K562 (cell line): ENCODE results near the gene ZNF799. TPM values are rescaled to one million over a fixed set of nuclear protein-coding genes. Genes with fewer than 3 reads are reported as not detected.

ENCODE experiments used
- ATAC-seq: fragments of 200-7000 bp; cut with Tn5 transposase; 3 replicates; pipeline ENCODE4 v1.9.1; 2020; ENCODE audit warnings: moderate library complexity
- BruUV-seq: library from RNA; stranded (reverse); fragments of 400-500 nt; replicated peaks from 2 replicates; lab custom pipeline; 2021; lab: Mats Ljungman, UMichigan
- CTCF ChIA-PET: fragments of 300-600 bp; formaldehyde crosslinking; extraction: SDS; loops from one replicate; lab custom pipeline; 2021; ENCODE audit warnings: low intra/inter-chr PET ratio; lab: Yijun Ruan, JAX
- POLR2A ChIA-PET: fragments of 300-600, 350-650 bp; sonication (Branson Sonifier 250); formaldehyde crosslinking; extraction: SDS; loops from one replicate; lab custom pipeline; 2021; ENCODE audit warnings: antibody characterized with exemption, inconsistent platforms; lab: Yijun Ruan, JAX
- DNase-seq, 4 experiments: peaks; one replicate each; pipeline versions ENCODE4 v3.0.0 to v3.0.0-alpha.2; 2011 to 2018; ENCODE audit warnings: low spot score in 3 of 4, mixed read lengths in 3 of 4; ENCODE audit errors: extremely low read depth in 1 of 4
- FAIRE-seq: peaks from 2 replicates; lab custom pipeline; 2011; peaks lifted over from hg19 to GRCh38; lab: Jason Lieb, UNC
- H2AFZ ChIP-seq: 2 replicates; pipeline ENCODE4 v1.6.0; 2011; ENCODE audit warnings: low read depth, low read length, control low read depth, inconsistent platforms
- H3K27ac ChIP-seq: fragments of 200-600 bp; 3 replicates; pipeline ENCODE4 v1.8.0; 2011; ENCODE audit warnings: low read depth, mild to moderate bottlenecking, control low read depth, inconsistent platforms, low read length, moderate library complexity, mixed read lengths; ENCODE audit errors: extremely low read depth
- H3K27me3 ChIP-seq, 2 experiments: fragments of 300-600 bp in 1 of 2; 2 replicates in 1 of 2; 3 replicates in 1 of 2; pipeline versions ENCODE4 v1.6.0 to v1.8.0; 2011; ENCODE audit warnings: inconsistent platforms in 2 of 2, low read length in 2 of 2, mild to moderate bottlenecking in 1 of 2, mixed read lengths in 1 of 2, moderate library complexity in 1 of 2; ENCODE audit not compliant: control insufficient read depth in 2 of 2, insufficient read depth in 2 of 2
- H3K36me3 ChIP-seq: fragments of 300-600 bp; 3 replicates; pipeline ENCODE4 v1.8.0; 2011; ENCODE audit warnings: mild to moderate bottlenecking, low read length, inconsistent platforms; ENCODE audit not compliant: control insufficient read depth, insufficient read depth
- H3K4me1 ChIP-seq, 2 experiments: fragments of 200-600 bp in 1 of 2; replicated peaks in 1 of 2; 2 replicates in 1 of 2; 3 replicates in 1 of 2; pipeline versions ENCODE4 v1.5.1 to v1.8.0; 2011; ENCODE audit warnings: inconsistent platforms in 2 of 2, low read length in 2 of 2, mild to moderate bottlenecking in 1 of 2, mixed read lengths in 1 of 2, moderate library complexity in 1 of 2; ENCODE audit not compliant: control insufficient read depth in 2 of 2, insufficient read depth in 2 of 2
- H3K4me2 ChIP-seq: 2 replicates; pipeline ENCODE4 v1.6.1; 2011; ENCODE audit warnings: low read length, control low read depth, inconsistent platforms, mixed read lengths; ENCODE audit not compliant: insufficient read depth
- H3K4me3 ChIP-seq: fragments of 200-600 bp; sonication (generic), shearing (Covaris generic); 2 replicates; pipeline ENCODE4 v1.5.1; 2016; ENCODE audit warnings: control low read depth, inconsistent platforms
- H3K79me2 ChIP-seq: fragments of 200-600 bp; 3 replicates; pipeline ENCODE4 v1.8.0; 2011; ENCODE audit warnings: low read length, inconsistent platforms; ENCODE audit not compliant: control insufficient read depth, insufficient read depth
- H3K9ac ChIP-seq, 2 experiments: 2 replicates each; pipeline versions ENCODE4 v1.6.0 to v1.6.1; 2011; ENCODE audit warnings: low read depth in 2 of 2, low read length in 2 of 2, control low read depth in 1 of 2, inconsistent platforms in 1 of 2, mild to moderate bottlenecking in 1 of 2, mixed read lengths in 1 of 2; ENCODE audit not compliant: insufficient read depth in 1 of 2
- H3K9me1 ChIP-seq: one replicate; pipeline ENCODE4 v1.6.0; 2011; ENCODE audit warnings: inconsistent platforms, mild to moderate bottlenecking, low read length, moderate library complexity; ENCODE audit not compliant: control insufficient read depth, insufficient read depth
- H3K9me3 ChIP-seq: replicated peaks from 2 replicates; pipeline ENCODE4 v1.5.1; 2011; ENCODE audit warnings: low read depth, low read length, inconsistent platforms; ENCODE audit not compliant: control insufficient read depth, insufficient read depth
- H4K20me1 ChIP-seq: replicated peaks from 2 replicates; pipeline ENCODE4 v1.6.1; 2011; ENCODE audit warnings: low read length, inconsistent platforms, mixed read lengths; ENCODE audit not compliant: control insufficient read depth, insufficient read depth
- CEBPB ChIP-seq: fragments of 450-650 bp; IDR thresholded peaks from 2 replicates; pipeline ENCODE4 v1.6.1; 2016; ENCODE audit warnings: missing genetic modification characterization, missing compliant biosample characterization
- CHD2 ChIP-seq: IDR thresholded peaks from 2 replicates; pipeline ENCODE4 v1.6.1; 2011; ENCODE audit warnings: low read depth, low read length
- GABPA ChIP-seq: fragments of 200-800 bp; sonication (Bioruptor generic); conservative IDR thresholded peaks from 2 replicates; pipeline ENCODE4 v1.6.1; 2016; ENCODE audit warnings: low read depth, missing genetic modification characterization, missing compliant biosample characterization
- HDAC2 ChIP-seq: fragments of 450-650 bp; IDR thresholded peaks from 2 replicates; pipeline ENCODE4 v1.6.1; 2016; ENCODE audit warnings: mild to moderate bottlenecking
- MTA2 ChIP-seq: fragments of 450-650 bp; IDR thresholded peaks from 2 replicates; pipeline ENCODE4 v1.6.1; 2016; ENCODE audit warnings: low read depth
- NONO ChIP-seq, 2 experiments: fragments of 200-400 bp in 1 of 2; fragments of 450-650 bp in 1 of 2; formaldehyde crosslinking in 1 of 2; IDR thresholded peaks; 2 replicates each; pipeline ENCODE4 v1.6.1; 2017; ENCODE audit warnings: low read depth in 2 of 2, mild to moderate bottlenecking in 2 of 2, moderate library complexity in 2 of 2, low read length in 1 of 2
- PHB2 ChIP-seq: fragments of 450-650 bp; IDR thresholded peaks from 2 replicates; pipeline ENCODE4 v1.6.1; 2017; ENCODE audit warnings: low read depth
- SP1 ChIP-seq: sonication (generic); formaldehyde crosslinking; IDR thresholded peaks from 2 replicates; pipeline ENCODE4 v1.8.1; 2022; ENCODE audit warnings: mild to moderate bottlenecking, missing genetic modification reagents
- SPI1 ChIP-seq: IDR thresholded peaks from 2 replicates; pipeline ENCODE4 v1.6.1; 2011; ENCODE audit warnings: low read depth, low read length, control low read depth, borderline replicate concordance
- ZNF24 ChIP-seq: fragments of 450-650 bp; IDR thresholded peaks from 2 replicates; pipeline ENCODE4 v1.6.1; 2016
- ZNF699 ChIP-seq: fragments of 250-450 bp; sonication (Bioruptor Pico); IDR thresholded peaks from 2 replicates; pipeline ENCODE4 v1.8.0; 2021; ENCODE audit warnings: mild to moderate bottlenecking, moderate library complexity; ENCODE audit not compliant: insufficient replicate concordance
- WGBS: fragments of 100-300 bp; shearing (Covaris generic); methylation state at CpG from one replicate; pipeline ENCODE4 v1.1.6; 2016; ENCODE audit warnings: low coverage, mixed read lengths; ENCODE audit not compliant: insufficient coverage; ENCODE audit errors: missing lambda C conversion rate; 5-methylcytosine and 5-hydroxymethylcytosine counted together
- in situ Hi-C: fragments of 300-500 bp; cut with MboI; formaldehyde crosslinking; loops from 4 replicates; pipeline ENCODE4 v1.15.0; 2018; ENCODE audit warnings: inconsistent platforms, mixed read lengths
- intact Hi-C: fragments of 100-400 bp; cut with micrococcal nuclease; formaldehyde crosslinking; loops from 2 replicates; pipeline ENCODE4 v1.14.2; 2022
- polyA plus RNA-seq, 8 experiments: library from polyadenylated mRNA; depleted of rRNA in 4 of 8; stranded (reverse) in 5 of 8; unstranded in 3 of 8; fragments of >200 nt; fragmentation: Nextera tagmentation in 2 of 8; fragmentation: Illumina TruSeq in 1 of 8; extraction: Ambion mirVana in 2 of 8; extraction: Trizol in 1 of 8; gene quantifications; 2 replicates each; pipeline versions ENCODE4 v1.2.1 to v1.2.3, GENCODE V29; 2011 to 2014; ENCODE audit warnings: inconsistent platforms in 1 of 8, missing spikeins in 1 of 8
- total RNA-seq, 7 experiments: library from RNA; depleted of rRNA in 6 of 7; stranded (reverse); fragments of >200 nt in 6 of 7; fragmentation: Illumina TruSeq in 2 of 7; extraction: Trizol in 2 of 7; gene quantifications; 2 replicates each; pipeline versions ENCODE4 v1.2.1 to v1.2.3, GENCODE V29; 2011 to 2021; ENCODE audit warnings: low replicate concordance in 1 of 7
- TF ChIP-seq, protein P1 (sequence below): sonication (generic); formaldehyde crosslinking; IDR thresholded peaks from 2 replicates; pipeline ENCODE4 v1.8.0; 2023; ENCODE audit warnings: mild to moderate bottlenecking, missing genetic modification reagents
- TF ChIP-seq, protein P2 (sequence below): fragments of 450-650 bp; formaldehyde crosslinking; IDR thresholded peaks from 2 replicates; pipeline ENCODE4 v1.4.0; 2020; ENCODE audit warnings: mild to moderate bottlenecking, moderate library complexity
- TF ChIP-seq, protein P3 (sequence below): fragments of 450-650 bp; formaldehyde crosslinking; IDR thresholded peaks from 2 replicates; pipeline ENCODE4 v1.4.0; 2022; ENCODE audit warnings: missing genetic modification characterization

ZNF799 gene
- total and polyA plus RNA-seq, 9 of the 15 experiments (the other 6 are each of a cell fraction or from before 2014, with no cell fraction given), result 0.63 to 5.5 (median 2.9) TPM

DNA sequence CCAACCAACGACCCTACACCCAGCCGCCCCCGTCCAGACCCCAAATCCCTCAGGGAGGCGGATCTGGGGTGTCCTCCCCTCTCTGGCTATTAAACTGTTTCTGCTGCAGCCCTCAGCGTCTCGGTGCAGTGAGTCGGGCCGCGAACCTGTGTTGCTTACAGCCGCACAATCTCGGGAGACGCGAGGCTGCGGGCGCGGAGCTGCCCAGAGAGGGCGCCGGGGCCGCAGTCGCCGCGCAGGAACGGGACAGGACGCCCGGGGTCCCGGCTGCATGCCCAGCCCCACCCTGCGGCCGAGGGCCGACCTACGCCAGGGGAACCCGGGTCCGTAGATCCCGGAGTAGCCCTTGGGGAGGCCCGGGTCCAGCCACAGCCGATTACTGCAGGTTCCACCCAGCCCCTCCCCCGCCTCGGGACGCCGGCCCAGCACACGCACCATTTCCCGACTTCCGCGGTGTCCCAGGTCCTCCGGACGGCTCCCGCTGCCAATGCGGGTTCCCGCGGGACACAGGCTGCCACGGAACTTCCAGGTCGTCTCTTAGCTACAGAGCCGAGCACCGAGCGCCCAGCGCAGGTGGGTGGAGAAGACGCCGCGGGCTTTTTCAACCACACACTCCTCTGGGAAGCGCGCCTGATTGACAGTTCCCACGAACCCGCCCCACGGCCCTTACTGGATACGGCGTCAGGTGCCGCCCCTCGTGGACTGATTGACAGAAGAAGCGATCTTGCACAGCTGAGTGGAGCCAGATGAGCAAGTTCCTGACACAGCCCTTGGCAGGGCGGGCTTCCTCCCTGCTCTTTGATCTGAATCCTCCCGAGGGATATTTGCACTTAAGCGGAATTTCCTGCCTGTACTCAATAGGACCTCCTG lies at the start of gene ZNF799 (continued):
- TF ChIP-seq, protein P1, sequence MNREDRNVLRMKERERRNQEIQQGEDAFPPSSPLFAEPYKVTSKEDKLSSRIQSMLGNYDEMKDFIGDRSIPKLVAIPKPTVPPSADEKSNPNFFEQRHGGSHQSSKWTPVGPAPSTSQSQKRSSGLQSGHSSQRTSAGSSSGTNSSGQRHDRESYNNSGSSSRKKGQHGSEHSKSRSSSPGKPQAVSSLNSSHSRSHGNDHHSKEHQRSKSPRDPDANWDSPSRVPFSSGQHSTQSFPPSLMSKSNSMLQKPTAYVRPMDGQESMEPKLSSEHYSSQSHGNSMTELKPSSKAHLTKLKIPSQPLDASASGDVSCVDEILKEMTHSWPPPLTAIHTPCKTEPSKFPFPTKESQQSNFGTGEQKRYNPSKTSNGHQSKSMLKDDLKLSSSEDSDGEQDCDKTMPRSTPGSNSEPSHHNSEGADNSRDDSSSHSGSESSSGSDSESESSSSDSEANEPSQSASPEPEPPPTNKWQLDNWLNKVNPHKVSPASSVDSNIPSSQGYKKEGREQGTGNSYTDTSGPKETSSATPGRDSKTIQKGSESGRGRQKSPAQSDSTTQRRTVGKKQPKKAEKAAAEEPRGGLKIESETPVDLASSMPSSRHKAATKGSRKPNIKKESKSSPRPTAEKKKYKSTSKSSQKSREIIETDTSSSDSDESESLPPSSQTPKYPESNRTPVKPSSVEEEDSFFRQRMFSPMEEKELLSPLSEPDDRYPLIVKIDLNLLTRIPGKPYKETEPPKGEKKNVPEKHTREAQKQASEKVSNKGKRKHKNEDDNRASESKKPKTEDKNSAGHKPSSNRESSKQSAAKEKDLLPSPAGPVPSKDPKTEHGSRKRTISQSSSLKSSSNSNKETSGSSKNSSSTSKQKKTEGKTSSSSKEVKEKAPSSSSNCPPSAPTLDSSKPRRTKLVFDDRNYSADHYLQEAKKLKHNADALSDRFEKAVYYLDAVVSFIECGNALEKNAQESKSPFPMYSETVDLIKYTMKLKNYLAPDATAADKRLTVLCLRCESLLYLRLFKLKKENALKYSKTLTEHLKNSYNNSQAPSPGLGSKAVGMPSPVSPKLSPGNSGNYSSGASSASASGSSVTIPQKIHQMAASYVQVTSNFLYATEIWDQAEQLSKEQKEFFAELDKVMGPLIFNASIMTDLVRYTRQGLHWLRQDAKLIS, result peak; percentile 76; the same call in 1 of the 2 replicates
- peak; percentile 63 for TF ChIP-seq CHD2
- TF ChIP-seq HDAC2, result 0 out of 2 replicates have a peak, but pooled peaks have one; percentile 11
- peak; percentile 67 for TF ChIP-seq GABPA (tag)
- TF ChIP-seq, all 486 proteins: peak for 92

DNA sequence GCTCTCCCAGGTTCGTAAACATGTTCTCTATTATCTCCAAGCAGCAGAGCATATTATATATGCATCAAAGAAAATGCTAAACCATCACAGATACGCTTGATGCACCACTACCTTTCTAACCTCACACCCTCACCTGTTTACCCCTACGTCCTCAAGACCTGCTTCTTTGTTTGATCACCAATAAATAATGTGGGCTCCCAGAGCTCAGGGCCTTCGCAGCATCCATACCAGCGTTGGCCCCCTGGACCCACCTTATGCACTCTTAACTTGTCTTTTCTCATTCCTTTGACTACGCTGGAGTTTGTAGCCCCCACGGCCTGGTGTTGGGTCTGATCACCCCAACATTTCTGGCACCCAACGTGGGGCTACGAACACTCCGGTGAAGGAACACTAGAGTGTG lies 49.8 kb upstream of the ZNF799 start:
- Histone ChIP-seq H3K27me3 (no peaks in the 10 kb centered on the region; a peak in 2 of 5 replicates), H3K4me1 (no peaks in the 10 kb centered on the region), H2AFZ (no peak overlapping the region), H3K9me3 (no peaks in the 10 kb centered on the region), H3K4me3 (no peak overlapping the region), H4K20me1 (no peaks in the 10 kb centered on the region), H3K9me1 (no peaks in the 10 kb centered on the region), H3K27ac (no peak overlapping the region), H3K9ac (no peak overlapping the region), H3K36me3 (no peaks in the 10 kb centered on the region), H3K79me2 (no peaks in the 10 kb centered on the region), H3K4me2 (no peak overlapping the region)
- no TSS peak for BruUV-seq
- in situ Hi-C loops (no loop called here), intact Hi-C loops (no loop called here)
- FAIRE-seq, result no peak
- ChIA-PET POLR2A (interaction anchor here (0.6 to 2.0 kb wide), 2 partner anchors 10 to 25 kb away, joined by 3 to 6 read pairs; partner anchors contain the start of gene ZNF443), CTCF (no interaction called here)
- DNase-seq, result no peak
- ATAC-seq, result no peak
- WGBS, result 11% methylated on average over 10 of the region's 10 CpGs
- TF ChIP-seq NONO (IDR thresholded peaks at IDR 0.05; ENCODE audit: low read depth in 2 of 2, low read length in 1 of 2) (no peak), MTA2 (no peak), CEBPB (tag) (no peak), SPI1 (no peak), PHB2 (no peak), ZNF24 (no peak), SP1 (CRISPR knock-in tag) (no peak), ZNF699 (no peak)
- TF ChIP-seq, protein P2, sequence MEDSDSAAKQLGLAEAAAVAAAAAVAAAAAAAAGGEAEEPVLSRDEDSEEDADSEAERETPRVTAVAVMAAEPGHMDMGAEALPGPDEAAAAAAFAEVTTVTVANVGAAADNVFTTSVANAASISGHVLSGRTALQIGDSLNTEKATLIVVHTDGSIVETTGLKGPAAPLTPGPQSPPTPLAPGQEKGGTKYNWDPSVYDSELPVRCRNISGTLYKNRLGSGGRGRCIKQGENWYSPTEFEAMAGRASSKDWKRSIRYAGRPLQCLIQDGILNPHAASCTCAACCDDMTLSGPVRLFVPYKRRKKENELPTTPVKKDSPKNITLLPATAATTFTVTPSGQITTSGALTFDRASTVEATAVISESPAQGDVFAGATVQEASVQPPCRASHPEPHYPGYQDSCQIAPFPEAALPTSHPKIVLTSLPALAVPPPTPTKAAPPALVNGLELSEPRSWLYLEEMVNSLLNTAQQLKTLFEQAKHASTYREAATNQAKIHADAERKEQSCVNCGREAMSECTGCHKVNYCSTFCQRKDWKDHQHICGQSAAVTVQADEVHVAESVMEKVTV (CRISPR knock-in tag), result no peak
- TF ChIP-seq, protein P3, sequence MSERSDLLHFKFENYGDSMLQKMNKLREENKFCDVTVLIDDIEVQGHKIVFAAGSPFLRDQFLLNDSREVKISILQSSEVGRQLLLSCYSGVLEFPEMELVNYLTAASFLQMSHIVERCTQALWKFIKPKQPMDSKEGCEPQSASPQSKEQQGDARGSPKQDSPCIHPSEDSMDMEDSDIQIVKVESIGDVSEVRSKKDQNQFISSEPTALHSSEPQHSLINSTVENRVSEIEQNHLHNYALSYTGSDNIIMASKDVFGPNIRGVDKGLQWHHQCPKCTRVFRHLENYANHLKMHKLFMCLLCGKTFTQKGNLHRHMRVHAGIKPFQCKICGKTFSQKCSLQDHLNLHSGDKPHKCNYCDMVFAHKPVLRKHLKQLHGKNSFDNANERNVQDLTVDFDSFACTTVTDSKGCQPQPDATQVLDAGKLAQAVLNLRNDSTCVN, result no peak
